Hepatic stellate cell (primary cell): ENCODE data around the gene PCMT1.

Experiments used
- DNase-seq: peaks from one replicate; pipeline ENCODE4 v3.0.0; 2011; ENCODE audit warnings: low spot score

Gene PCMT1

DNA sequence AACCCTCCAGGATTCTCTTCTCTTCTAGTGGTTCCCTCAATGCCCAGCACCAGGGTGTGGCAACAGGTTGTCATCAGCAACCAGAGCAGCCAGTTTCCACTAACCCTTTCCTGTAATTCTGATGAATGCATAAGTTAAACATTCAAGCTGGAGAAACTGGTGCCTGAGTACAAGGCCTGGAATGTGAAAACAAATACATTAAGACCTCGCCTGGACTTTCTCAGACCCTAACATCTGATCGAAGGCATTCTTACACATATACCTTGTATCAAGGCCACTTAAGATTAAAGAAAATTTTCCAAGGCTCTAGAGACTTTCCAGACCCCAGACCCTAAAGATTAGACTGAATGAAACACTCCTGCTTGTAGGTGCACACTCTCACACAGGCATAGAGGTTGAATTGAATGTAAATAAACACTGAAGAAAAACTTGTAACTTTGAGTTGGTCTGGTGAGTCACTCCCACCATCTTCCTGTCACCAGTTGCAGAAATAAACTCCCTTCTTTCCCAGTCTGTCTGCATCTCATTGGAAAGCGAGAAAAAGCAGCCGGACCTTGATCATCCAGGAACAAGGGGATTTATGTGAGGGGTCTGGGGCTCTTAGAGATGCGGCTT, 105.6 kb downstream of the PCMT1 start:
- DNase-seq: peak; percentile 73

DNA sequence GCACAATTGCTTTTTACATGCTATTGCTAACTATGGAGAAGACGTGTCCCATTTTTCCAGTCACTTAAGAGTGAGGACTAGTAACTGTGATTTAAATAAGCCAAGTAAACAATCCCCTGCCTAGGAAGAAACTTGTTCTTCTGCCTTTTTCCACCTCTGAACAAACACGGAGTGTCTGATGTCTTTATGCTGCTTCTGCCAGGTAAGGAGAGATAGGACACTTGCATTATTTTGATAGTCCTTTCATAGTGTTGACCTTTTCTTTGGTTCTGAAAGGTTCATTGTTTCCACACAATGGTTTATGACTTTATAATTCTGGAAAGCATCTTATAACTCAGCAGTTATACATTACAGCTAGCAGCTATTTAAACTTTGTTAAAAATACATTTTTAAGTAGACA, 106.2 kb downstream of the PCMT1 start:
- no peak for DNase-seq

DNA sequence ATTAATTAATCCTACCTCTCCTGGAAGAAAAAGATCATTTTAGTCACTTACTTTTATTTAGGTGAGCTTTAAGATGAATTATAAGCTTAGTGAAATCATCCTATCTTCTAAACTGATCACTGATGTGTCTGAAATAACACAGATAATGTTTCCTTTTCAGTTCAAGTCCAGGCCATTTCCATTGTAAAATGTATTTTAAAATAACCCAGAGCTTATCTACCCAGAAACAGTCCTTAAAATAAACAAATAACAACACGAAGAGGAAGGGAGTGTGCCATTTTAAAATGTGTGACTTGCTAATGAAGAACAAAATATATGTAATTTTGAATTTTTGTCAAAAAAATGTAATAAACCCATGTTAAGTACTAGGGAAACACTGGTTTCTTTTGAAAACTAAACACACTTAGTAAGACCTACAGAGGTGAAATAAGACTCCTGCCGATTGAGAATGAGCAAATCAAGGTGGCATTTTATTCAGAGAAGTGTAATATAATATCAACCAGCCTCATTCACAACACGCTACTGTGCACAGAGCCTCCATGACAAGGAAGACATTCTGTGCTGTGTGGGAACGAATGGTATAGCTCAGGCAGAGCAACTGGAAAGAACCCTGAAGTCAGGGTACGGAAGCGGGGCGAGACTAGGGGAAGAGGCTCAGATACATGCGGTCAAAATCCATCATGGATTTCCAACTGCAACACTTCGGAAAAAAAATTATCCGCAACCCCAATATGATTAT, 106.9 kb downstream of the PCMT1 start:
- DNase-seq: no peak

GRCh38 chr6:149857541-149857940, 108.0 kb downstream of the PCMT1 start:
- DNase-seq: no peak

- no peak for DNase-seq
Observed at GRCh38 chr6:149859368-149859767, 109.8 kb downstream of the PCMT1 start.

DNA sequence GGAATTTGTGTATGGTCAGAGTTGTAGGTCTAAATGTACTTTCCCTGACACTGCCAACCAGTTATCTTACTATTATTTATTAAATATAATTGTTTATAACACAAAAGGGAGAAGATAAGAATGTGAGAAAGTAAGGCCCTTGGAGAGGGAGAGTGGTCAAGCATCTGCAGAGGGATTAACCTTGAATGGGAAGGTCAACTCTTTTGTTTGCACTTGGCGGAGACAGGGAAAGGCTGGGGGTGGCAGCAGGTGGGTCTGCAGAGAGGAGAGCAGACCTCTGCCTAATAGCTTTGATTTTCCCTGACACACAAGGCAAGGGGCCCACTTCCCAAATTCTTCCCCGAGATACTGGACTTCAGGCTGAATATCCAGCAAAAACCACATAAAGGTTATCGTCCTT, 110.4 kb downstream of the PCMT1 start:
- DNase-seq: no peak

DNA sequence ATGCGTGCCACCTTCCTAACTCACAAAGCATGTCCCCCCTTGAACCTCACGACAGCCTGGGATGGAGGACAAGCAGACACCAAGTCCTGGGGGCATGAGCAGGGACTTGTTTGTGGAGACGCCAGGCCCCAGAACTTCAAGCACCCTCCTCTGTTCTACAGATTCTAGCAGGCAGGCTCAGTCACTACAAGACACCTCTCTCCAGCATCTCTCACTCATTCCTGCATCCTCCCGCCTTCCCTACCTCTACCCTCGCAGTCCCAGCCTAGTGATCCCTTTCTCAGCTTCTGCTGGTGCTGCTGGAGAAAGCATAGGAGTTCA, 110.9 kb downstream of the PCMT1 start:
- DNase-seq: no peak
